ENCODE data around the gene GRAP.
A peak's percentile ranks its signal among the peaks of the same experiment; 100 is the strongest.

Gene GRAP

DNA sequence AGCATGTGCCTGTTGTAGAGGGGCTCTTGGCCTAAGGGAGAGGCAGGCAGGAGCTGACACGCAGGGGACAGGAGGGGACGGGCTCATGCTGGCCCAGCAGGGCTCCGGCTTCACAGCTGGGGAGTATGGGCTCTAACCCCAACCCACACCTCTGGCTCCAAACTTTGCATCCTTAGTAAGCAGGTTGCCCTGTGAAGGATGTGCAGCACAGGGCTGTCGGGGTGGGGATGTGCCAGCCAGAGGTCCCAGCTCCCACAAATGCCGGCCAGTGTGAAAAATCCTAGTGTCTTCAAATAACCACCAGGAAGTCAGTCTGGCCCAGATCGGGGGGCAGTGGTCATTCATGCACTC, 28.2 kb downstream of the GRAP start:
- no peak for DNase-seq (ENCODE audit: low read depth)

DNA sequence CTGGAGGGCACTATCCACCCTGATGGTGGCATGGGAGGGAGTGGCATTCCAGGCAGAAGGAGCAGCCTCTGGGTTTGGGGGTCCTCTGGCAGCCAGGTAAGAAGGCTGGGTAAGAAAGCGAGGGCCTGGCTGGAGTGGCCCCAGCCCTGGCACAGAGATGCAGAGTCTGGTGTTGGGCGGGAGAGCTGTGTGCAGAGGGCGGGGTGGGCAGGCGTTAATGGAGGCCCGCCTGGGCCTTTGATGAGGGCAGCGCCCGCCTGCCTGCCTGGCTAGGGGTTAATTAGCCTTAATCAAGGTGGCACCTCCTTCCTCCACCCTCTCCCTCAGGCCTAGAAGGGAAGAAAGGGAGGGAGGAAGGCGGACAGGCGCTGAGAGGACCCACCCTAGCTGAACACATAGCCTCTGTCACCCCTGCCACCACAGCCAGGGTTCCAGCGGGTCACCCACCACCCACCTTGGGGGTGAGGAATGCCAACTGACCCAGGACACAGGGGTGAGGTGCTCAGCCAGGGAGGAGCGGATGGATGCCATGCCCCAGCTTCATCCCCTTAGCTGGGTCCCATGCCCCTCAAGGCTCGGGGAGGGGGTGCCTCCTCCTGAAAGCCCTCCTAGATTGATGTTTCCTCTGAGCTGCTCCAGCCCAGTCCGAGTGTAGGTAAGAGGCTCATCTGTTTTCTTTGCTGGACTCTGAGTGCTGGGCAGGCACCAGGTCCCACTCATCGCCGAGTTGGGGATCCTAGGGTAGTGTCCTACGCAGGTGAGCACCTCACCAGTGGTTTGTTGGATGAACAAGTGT, 28.8 kb downstream of the GRAP start:
- no peak for DNase-seq (ENCODE audit: low read depth)

DNA sequence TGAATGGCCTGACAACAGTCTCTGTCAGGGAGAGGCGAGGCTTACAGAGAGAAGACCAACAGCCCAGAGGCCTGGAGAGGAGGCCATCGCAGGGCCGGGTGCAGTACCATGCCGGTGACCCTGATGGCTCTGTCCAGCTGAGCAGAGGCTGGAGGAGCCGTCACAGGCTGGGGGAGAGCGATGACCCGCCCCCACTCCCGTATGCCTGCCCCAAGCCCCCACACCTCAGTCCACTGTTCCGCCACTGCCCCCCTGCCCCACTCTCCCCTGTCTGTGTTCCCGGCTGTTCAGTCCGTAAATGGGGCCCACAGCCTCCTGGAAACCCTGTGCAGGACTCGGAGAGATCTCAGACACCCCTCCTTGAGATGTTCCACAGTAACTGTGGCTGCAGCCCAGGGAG, 29.4 kb downstream of the GRAP start:
- DNase-seq (ENCODE audit: low read depth), result no peak

- DNase-seq (ENCODE audit: low read depth), result no peak
Observed at GRCh38 chr17:19016881-19017280, 29.9 kb downstream of the GRAP start.

- DNase-seq (ENCODE audit: low read depth), result no peak
Observed at GRCh38 chr17:19016297-19016696, 30.5 kb downstream of the GRAP start.

DNA sequence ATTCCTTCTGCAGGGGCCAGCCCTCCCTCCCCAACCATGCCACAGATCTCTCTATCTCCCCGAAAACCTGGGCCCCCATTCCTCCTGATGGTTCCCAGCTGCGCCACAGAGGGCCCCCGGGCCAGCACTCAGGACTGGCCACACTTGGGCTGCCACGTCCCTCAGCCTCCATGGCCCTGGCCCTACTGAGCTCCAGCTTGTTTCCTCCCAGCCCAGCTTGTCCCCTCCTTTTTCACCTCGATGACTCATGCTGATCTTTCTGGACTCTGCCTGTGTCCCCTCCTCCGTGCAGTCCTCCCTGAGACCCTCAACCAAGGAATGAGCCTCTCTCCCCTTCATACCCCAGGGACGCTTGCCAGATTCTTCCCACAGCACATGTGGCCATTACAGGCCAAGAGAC, 31.3 kb downstream of the GRAP start:
- no peak for DNase-seq (ENCODE audit: low read depth)

GRCh38 chr17:19014628-19015215, 32.0 kb downstream of the GRAP start:
- no peak for DNase-seq (ENCODE audit: low read depth)

GRCh38 chr17:19013806-19014627, 32.7 kb downstream of the GRAP start:
- no peak for DNase-seq (ENCODE audit: low read depth)

- no peak for DNase-seq (ENCODE audit: low read depth)
Observed at GRCh38 chr17:19013226-19013625, 33.5 kb downstream of the GRAP start.

- no peak for DNase-seq (ENCODE audit: low read depth)
Observed at GRCh38 chr17:19012171-19013080, 34.3 kb downstream of the GRAP start.

DNA sequence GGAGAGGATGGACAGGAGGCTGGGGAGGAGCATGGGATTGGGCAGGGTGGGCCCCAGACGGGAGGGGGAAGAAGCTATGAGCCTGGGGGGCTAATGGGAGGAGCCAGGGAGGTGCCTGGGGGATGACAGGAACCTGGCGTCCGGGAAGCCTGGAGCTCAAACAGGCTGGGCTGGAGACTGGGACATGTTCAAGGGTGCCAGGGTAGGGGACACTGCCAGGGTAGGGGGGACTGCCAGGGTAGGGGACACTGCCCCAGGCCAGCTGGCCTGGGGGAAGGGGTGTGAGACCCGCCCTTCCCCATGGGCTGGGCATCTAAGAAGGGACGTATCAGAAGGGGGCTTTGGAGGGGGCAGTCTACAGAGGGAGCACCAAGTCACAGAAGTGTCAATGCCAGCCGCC, 35.2 kb downstream of the GRAP start:
- DNase-seq (ENCODE audit: low read depth), result no peak

DNA sequence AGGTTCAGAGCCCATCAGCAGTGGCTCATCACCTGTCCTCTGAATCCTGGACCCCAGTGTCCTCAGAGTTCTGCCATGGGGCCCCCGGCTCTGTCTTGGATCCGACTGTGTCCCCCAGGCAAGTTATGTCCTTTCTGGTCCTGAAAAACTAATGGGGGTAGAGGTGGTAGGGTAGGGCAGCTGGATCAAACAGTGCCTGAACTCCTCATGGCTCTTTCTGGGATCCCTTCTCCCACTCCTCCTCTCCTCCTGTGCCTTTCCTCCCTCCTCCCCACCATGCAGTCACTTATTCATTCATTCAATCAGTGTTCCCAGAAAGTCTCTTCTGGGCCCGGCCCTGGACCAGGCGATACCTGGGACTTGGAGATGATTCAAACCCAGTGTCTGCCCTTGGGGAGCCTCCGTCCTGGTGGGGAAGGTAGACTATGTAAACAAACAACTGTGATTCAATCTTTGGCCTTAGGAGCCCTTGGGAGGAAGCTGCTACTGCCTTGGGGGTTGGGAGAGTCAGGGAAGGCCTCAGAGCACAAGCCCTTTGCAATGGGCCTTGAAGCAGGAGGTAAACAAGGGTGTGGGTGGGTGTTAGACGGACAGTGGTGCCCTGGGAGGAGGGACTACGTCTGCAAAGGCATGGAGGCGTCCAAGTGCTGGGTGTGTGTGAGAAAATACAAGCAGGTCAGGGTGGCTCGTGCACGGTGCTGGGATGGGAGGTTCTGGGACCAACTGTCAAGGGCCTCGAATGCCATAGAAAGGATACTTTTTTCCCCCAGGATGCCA, 35.8 kb downstream of the GRAP start:
- DNase-seq (ENCODE audit: low read depth), result no peak

DNA sequence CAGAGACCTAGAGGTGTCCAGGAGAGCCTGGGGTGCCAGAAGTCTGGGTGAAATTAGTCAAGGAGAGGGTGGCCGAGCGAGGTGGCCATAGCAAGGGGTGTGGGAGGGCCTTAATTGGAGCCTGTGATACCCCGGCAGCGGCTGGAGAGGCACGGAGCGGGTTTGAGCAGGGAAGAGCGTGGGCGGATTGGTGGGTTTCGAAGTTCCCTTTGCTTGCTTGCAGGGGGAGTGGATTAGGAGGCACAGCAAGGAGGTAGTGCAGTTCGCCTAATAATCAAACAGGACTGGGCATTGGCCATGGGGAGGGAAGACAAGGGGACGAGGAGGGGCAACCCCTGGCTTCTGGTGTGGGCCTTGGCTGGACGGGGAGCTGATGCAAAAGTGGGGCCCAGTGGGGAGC, 36.8 kb downstream of the GRAP start:
- no peak for DNase-seq (ENCODE audit: low read depth)

DNA sequence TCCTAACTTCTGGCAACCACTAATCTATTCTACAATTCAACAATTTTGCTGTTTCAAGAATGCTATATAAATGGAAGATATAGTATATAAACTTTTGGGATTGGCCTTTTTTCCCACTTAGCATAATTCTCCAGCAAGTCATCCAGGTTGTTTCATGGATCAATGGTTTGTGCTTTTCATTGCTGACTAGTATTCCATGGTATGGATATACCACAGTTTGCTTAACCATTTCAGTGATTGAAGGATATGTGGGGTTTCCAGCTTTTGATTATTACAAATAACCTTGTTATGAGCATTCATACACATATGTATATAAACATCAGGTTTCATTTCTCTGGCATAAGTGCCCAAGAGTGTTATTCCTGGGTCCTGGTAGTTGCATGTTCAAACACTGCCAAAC, 40.1 kb downstream of the GRAP start:
- DNase-seq (ENCODE audit: low read depth), result no peak

GRCh38 chr17:19005789-19006430, 40.8 kb downstream of the GRAP start:
- no peak for DNase-seq (ENCODE audit: low read depth)

DNA sequence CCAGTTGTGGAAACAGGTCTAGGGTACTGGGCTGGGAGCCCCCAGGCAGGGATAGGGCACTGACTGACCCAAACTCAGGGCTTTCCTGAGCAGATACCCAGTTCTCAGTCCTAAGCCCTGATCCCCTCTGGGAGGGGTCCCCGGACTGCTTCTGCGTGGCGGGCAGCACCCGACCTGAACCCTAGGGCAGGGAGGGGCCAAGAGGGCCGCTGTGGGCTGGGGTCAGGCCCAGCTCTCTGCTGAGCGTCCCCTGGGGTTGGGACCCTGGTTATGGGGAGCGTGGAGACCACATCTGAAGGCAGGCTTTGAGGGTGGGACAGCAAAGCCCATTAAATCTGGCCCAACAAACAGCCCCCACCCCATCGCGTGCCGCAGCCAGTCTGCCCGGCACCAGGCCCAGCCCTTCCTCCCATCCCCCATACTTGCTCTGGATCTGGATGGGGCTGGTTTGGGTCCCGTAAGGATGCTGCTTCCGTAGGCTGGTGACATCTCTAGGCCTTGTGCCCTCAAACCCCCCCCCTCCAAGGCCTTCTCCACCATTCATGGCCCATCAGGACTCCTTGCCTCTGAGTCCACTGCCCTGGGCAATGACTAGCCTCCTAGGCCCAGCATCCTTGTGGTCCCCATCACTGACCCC, 41.5 kb downstream of the GRAP start:
- DNase-seq (ENCODE audit: low read depth), result no peak

DNA sequence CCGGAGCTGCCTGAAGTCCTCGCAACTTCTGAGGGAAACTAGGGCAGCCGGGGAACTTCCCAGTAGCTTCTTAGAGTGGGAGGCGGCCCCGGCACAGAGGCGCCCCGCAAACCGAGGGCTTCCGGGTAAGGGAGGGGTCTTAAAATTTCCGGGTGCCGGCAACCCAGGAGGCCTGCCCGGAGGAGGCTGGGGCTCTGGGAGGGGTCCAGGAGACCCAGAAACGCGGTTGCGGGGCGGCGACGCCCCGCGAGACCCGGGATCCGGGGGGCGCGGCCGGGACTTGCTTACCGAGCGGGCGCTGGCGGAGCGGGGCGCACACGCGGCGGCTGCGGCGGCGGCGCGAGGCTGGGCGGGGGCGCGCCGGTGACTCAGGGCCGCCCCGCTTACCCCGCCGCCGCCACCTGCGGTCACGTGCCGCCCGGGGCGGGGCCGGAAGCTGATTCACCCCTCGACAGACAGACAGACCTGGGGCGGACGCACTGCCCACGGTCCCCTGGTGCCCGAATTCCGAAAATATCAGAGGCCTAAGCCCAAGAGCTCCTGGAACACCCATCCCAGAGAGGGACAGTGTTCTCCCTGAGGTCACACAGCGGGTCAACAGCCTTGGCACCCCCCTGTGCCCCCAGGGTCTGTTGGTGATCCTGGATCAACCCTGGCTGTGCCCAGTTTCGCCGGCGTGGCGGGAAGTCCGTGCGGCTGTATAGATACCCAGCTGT, 42.2 kb downstream of the GRAP start, which contains the start of gene FAM83G:
Gene FAM83G, minus strand, starts transcription at position 344 of the 716 bp plus-strand sequence. CDS start 723 bp downstream, outside the sequence.
- DNase-seq (ENCODE audit: low read depth), result peak; percentile 41

GRCh38 chr17:19003543-19004420, 43.0 kb downstream of the GRAP start:
- no peak for DNase-seq (ENCODE audit: low read depth)

Measured in HS-5 (cell line).